ENCODE results near the gene COL6A1.
"Not testable (repeated sequence)": the region's sequence is repeated elsewhere in the genome, so short reads cannot be mapped to it uniquely, and the experiment has no call there.

The COL6A1 gene

DNA sequence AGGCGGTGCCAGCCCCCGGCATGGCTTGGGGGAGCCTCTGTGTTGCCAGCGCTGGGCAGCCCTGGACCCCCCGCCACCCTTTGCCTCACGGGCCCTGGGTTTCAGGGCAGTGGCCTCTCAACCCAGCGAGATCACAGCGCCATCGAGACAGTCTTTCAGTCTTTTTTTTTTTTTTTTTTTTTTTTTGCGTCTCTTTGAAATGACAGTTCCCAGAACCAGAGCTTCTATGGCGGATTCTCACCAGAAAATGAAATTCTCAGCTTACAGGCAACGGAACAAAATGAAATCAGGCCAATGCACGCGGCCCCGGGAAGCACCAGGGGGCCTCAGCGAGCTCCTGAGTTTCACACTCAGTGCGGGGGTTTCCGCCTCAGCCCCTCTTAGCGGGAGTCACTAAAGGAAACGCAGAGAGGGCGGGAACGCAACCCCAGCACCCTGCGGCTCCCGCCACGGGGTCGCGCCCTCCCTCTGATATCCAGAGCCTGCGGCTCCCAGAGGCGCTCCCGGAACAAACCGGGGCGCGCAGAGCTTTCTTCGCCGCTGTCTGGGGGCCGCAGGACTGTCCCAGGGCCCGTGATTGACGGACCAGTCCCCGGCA lies 8.0 kb upstream of the COL6A1 start:
- no peak for DNase-seq (ENCODE audit: low read depth)
- no peak overlapping the region for H3K4me3 ChIP-seq (ENCODE audit: low read depth, low read length)

DNA sequence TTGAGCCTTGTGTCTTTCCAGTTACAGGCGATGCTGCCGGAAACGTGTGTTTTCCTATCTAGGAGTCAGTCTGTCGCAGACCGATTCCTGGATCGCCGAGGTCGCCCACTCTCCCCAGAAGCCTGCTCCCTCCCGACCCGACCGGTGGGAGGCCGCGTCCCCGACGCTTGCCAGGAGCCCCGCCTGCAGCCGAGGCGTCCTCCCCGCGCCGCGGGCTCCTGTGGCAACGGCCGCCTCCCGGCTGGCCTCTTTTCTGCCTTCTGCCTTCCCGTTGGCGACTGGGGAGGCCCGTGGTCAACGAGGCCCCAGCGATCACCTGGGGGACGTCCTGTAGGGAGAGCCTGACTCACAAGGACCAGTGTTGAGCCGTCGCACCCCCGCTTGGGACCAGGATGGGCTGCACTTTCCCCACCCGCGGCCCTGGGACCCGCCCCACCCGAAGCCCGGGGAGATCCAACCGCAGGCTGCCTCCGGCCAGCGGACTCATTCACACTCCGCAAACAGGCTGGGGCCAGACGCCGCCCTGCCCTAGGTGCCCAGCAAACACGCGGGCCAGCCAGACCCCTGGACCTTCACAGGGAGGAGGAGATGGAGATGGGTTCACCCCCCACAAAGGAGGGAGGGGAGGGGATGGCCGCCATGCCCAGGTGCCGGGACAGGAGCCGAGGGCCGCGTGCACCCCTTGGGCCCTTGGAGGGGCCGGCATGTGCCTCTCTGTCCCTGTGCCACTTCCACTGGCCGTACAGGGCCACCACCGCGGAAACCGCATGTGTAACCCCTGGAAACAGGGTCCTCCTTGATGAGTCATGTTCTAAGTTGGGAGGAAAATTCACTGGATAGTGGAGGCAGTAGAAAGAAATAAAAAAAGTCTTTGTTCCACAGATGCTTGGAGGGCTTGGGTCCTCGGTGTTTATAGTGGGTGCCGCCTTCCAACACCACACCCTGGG lies 7.2 kb upstream of the COL6A1 start:
- no peak for DNase-seq (ENCODE audit: low read depth)
- H3K4me3 ChIP-seq (ENCODE audit: low read depth, low read length) = no peak overlapping the region
- TF ChIP-seq, protein P1, sequence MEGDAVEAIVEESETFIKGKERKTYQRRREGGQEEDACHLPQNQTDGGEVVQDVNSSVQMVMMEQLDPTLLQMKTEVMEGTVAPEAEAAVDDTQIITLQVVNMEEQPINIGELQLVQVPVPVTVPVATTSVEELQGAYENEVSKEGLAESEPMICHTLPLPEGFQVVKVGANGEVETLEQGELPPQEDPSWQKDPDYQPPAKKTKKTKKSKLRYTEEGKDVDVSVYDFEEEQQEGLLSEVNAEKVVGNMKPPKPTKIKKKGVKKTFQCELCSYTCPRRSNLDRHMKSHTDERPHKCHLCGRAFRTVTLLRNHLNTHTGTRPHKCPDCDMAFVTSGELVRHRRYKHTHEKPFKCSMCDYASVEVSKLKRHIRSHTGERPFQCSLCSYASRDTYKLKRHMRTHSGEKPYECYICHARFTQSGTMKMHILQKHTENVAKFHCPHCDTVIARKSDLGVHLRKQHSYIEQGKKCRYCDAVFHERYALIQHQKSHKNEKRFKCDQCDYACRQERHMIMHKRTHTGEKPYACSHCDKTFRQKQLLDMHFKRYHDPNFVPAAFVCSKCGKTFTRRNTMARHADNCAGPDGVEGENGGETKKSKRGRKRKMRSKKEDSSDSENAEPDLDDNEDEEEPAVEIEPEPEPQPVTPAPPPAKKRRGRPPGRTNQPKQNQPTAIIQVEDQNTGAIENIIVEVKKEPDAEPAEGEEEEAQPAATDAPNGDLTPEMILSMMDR (IDR thresholded peaks at IDR 0.05; ENCODE audit: control insufficient read depth, extremely low read depth, insufficient read depth) = no peak

More for the DNA sequence above, 8.0 kb upstream of the COL6A1 start:
- TF ChIP-seq, protein P1 (IDR thresholded peaks at IDR 0.05; ENCODE audit: control insufficient read depth, extremely low read depth, insufficient read depth) = peak; percentile 32; the same call in 1 of the 2 replicates

DNA sequence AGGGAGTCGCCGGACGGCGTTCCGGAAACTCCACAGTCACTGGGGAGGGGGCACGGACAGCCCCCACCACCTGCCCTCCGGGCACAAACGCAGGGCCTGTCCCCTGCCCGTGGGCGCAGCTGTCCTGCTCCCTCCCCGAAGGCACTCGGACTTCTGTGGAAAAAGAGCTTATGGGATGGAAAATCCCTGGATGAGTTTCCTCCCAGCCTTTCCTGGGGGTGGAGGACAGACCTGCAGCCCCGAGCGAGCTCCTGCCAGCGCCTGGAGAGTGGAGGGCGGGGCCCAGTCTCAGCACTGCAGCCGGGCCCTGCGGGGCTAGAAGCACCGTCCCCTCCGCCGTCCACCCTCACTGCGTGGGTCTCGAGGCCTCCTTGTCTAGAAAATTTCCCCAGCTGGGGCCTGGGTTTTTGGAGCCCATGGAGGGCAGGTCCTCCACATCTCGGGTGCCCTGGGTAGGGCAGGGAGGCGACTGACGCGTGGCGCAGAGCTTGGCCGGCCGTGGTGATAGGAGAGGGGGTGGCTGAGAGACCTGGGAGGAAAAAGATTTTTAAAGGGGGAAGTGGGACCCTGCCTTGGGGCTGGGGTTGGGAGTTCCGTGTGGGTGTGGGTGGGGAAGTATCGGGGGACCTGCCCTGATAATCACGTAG lies 6.4 kb upstream of the COL6A1 start:
- DNase-seq (ENCODE audit: low read depth) = no peak
- TF ChIP-seq, protein P1 (IDR thresholded peaks at IDR 0.05; ENCODE audit: control insufficient read depth, extremely low read depth, insufficient read depth) = no peak
- no peak overlapping the region for H3K4me3 ChIP-seq (ENCODE audit: low read depth, low read length)

DNA sequence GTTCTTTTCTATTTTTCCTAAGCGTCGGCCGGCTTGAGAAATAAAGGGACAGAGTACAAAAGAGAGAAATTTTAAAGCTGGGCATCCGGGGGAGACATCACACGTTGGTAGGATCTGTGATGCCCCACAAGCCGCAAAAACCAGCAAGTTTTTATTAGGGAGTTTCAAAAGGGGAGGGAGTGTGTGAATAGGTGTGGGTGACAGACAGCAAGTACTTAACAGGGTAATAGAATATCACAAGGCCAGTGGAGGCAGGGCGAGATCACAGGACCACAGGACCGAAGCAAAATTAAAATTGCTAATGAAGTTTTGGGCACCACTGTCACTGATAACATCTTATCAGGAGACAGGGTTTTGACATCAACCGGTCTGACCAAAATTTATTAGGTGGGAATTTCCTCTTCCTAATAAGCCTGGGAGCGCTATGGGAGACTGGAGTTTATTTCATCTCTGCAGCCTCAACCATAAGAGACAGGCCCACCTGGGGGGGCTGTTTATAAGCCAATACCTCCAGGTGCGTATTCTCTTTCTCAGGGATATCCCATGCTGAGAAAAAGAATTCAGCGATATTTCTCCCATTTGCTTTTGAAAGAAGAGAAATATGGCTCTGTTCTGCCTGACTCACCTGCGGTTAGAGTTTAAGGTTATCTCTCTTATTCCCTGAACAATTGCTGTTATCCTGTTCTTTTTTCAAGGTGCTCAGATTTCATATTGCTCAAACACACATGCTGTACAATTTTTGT lies 5.7 kb upstream of the COL6A1 start:
- DNase-seq (ENCODE audit: low read depth); H3K4me3 ChIP-seq (ENCODE audit: low read depth, low read length): not testable (repeated sequence)

GRCh38 chr21:45976701-45977311 lies 4.8 kb upstream of the COL6A1 start:
- TF ChIP-seq, protein P1 (IDR thresholded peaks at IDR 0.05; ENCODE audit: control insufficient read depth, extremely low read depth, insufficient read depth) = no peak
- DNase-seq (ENCODE audit: low read depth) = no peak
- no peak overlapping the region for H3K4me3 ChIP-seq (ENCODE audit: low read depth, low read length)

GRCh38 chr21:45977396-45977795 lies 4.2 kb upstream of the COL6A1 start:
- TF ChIP-seq, protein P1 (IDR thresholded peaks at IDR 0.05; ENCODE audit: control insufficient read depth, extremely low read depth, insufficient read depth) = no peak
- H3K4me3 ChIP-seq (ENCODE audit: low read depth, low read length) = no peak overlapping the region
- DNase-seq (ENCODE audit: low read depth) = no peak
